HepG2 (cell line): ENCODE data around the gene CERS3.

Experiments
- DDIT3 ChIP-seq: sonication (generic); formaldehyde crosslinking; IDR thresholded peaks from 2 replicates; pipeline ENCODE4 v1.4.0; 2020; ENCODE audit warnings: mild to moderate bottlenecking, missing genetic modification reagents
- MEF2D ChIP-seq: sonication (generic); formaldehyde crosslinking; IDR thresholded peaks from 2 replicates; pipeline ENCODE4 v1.5.1; 2020; ENCODE audit warnings: mild to moderate bottlenecking, missing genetic modification reagents
- MZF1 ChIP-seq: sonication (generic); formaldehyde crosslinking; IDR thresholded peaks from 2 replicates; pipeline ENCODE4 v1.8.1; 2023; ENCODE audit warnings: mild to moderate bottlenecking, missing genetic modification reagents, borderline replicate concordance
- POLR2A ChIP-seq, 2 experiments: IDR thresholded peaks; 2 replicates each; pipeline ENCODE4 v1.6.1; 2011; ENCODE audit warnings: low read depth in 2 of 2, low read length in 2 of 2, mild to moderate bottlenecking in 1 of 2, moderate library complexity in 1 of 2; ENCODE audit not compliant: insufficient read depth in 1 of 2
- SNAPC5 ChIP-seq: sonication (generic); formaldehyde crosslinking; IDR thresholded peaks from 2 replicates; pipeline ENCODE4 v1.8.1; 2023; ENCODE audit warnings: mild to moderate bottlenecking, missing genetic modification reagents, borderline replicate concordance
- ZNF562 ChIP-seq: sonication (generic); formaldehyde crosslinking; IDR thresholded peaks from 2 replicates; pipeline ENCODE4 v1.8.0; 2022; ENCODE audit warnings: missing genetic modification reagents, borderline replicate concordance
- ZNF589 ChIP-seq: sonication (generic); formaldehyde crosslinking; conservative IDR thresholded peaks from 2 replicates; pipeline ENCODE4 v1.8.0; 2022; ENCODE audit warnings: mild to moderate bottlenecking, moderate library complexity, missing genetic modification reagents

GRCh38 chr15:100484443-100484842 is 44.3 kb downstream of the CERS3 start:
- TF ChIP-seq ZNF589 (CRISPR knock-in tag) (no peak), POLR2A (IDR thresholded peaks at IDR 0.05; ENCODE audit: insufficient read depth in 1 of 2, low read depth in 2 of 2, low read length in 2 of 2) (no peak), DDIT3 (CRISPR knock-in tag) (no peak), MZF1 (CRISPR knock-in tag) (no peak), ZNF562 (CRISPR knock-in tag) (no peak), SNAPC5 (CRISPR knock-in tag) (no peak), MEF2D (no peak)
